Measurements from ENCODE around the gene ENTPD5. TPM values are rescaled to one million over a fixed set of nuclear protein-coding genes. Genes with fewer than 3 reads are reported as not detected.

The ENTPD5 gene
- total and polyA plus RNA-seq, 2 donors (not counting 3 experiments of a cell fraction or from before 2014, with no cell fraction given), result 8.4 to 13.0 TPM

DNA sequence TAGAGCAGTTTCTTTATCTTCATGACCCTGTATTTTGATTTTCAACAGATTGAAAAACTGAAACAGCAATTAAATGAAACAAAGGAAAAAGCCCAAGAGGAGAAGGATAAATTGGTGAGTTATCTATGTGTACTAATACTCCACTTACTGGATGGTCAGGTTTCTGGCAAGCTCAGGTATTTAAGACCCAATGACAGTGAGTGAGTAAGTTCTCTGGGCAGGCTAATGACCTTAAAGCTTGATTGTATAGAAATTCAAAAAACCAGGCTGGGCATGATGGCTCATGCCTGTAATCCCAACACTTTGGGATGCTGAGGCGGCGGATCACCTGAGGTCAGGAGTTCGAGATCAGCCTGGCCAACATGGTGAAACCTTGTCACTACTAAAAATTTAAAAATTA, 10.0 kb upstream of the ENTPD5 start:
- Histone ChIP-seq H3K4me3 (replicated peaks in 1 of 3; ENCODE audit: insufficient read depth in 1 of 3, low read depth in 1 of 3, low read length in 3 of 3) (no peak overlapping the region), H3K27ac (ENCODE audit: insufficient read depth, low read depth, low read length) (no peak overlapping the region), H3K79me2 (ENCODE audit: control insufficient read depth, insufficient read depth, low read length) (no peaks in the 10 kb centered on the region), H3K36me3 (ENCODE audit: control insufficient read depth in 2 of 2, extremely low read depth in 1 of 2, insufficient read depth in 2 of 2, low read length in 2 of 2) (no peaks in the 10 kb centered on the region), H3K27me3 (ENCODE audit: control insufficient read depth in 2 of 2, insufficient read depth in 2 of 2, low read length in 2 of 2) (no peaks in the 10 kb centered on the region), H2AFZ (ENCODE audit: low read depth, low read length) (no peak overlapping the region), H3K9me1 (replicated peaks; ENCODE audit: control insufficient read depth, extremely low read depth, insufficient read depth, low read length) (no peaks in the 10 kb centered on the region), H3K9ac (replicated peaks; ENCODE audit: extremely low read depth, insufficient read depth, low read length) (no peak overlapping the region), H3K4me2 (ENCODE audit: insufficient read depth, low read length) (no peak overlapping the region), H3K4me1 (ENCODE audit: control insufficient read depth, extremely low read depth, insufficient read depth, low read length) (no peaks in the 10 kb centered on the region), H4K20me1 (replicated peaks; ENCODE audit: control insufficient read depth, extremely low read depth, insufficient read depth, low read length) (no peaks in the 10 kb centered on the region), H3K9me3 (replicated peaks; ENCODE audit: control insufficient read depth, insufficient read depth, low read length) (no peaks in the 10 kb centered on the region)
- dilution Hi-C loops (cut with MboI; ENCODE audit: extremely low pct_ligation_motif_present, low sequenced_read_pairs), result no loop called here
- ChIA-PET POLR2A (interaction anchor here (0.6 kb wide), 1 partner anchor 22 kb away, joined by 8 read pairs; no protein-coding TSS in a partner anchor), CTCF (interaction anchor here (0.5 kb wide), 1 partner anchor 521 kb away, joined by 3 read pairs; no protein-coding TSS in a partner anchor)
- no TSS peak for BruUV-seq (replicated peaks)
- intact Hi-C loops (cut with micrococcal nuclease), result no loop called here
- DNase-seq (ENCODE audit: low read depth, low spot score) (no peak), FAIRE-seq (no peak)
- no peak for TF ChIP-seq JUN (IDR thresholded peaks at IDR 0.05; ENCODE audit: borderline replicate concordance, insufficient read depth, insufficient read length, low read depth)

DNA sequence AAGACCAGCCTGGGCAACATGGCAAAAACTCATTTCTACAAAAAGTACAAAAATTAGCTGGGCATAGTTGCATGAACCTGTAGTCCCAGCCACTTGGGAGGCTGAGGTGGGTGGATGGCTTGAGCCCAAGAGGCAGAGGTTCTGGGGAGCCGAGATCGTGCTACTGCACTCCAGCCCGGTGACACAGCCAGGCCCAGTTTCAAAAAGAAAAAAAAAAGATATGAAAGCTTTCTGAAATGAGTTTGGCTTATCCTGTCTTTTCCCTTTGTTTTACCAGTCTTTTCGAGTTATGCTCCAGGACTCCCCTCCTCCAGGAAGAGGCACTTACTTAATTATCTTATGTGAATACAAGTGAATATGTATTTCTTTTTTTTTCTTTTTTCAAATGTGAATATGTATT, 3.3 kb upstream of the ENTPD5 start:
- no peaks in the 10 kb centered on the region for H3K36me3 ChIP-seq (ENCODE audit: control insufficient read depth in 2 of 2, extremely low read depth in 1 of 2, insufficient read depth in 2 of 2, low read length in 2 of 2)
- no peak overlapping the region for H2AFZ ChIP-seq (ENCODE audit: low read depth, low read length)
- peaks cover 13% of the 10 kb centered on the region for H3K4me1 ChIP-seq (ENCODE audit: control insufficient read depth, extremely low read depth, insufficient read depth, low read length)
- no peaks in the 10 kb centered on the region for H3K79me2 ChIP-seq (ENCODE audit: control insufficient read depth, insufficient read depth, low read length)
- ChIA-PET CTCF (no interaction called here), POLR2A (no interaction called here)
- no peak for TF ChIP-seq EZH2 (IDR thresholded peaks at IDR 0.05; ENCODE audit: borderline replicate concordance, low read depth, low read length, severe bottlenecking)
- TF ChIP-seq FOS (IDR thresholded peaks at IDR 0.05; ENCODE audit: borderline replicate concordance, insufficient read depth, low read length), result no peak
- TF ChIP-seq, protein P1, sequence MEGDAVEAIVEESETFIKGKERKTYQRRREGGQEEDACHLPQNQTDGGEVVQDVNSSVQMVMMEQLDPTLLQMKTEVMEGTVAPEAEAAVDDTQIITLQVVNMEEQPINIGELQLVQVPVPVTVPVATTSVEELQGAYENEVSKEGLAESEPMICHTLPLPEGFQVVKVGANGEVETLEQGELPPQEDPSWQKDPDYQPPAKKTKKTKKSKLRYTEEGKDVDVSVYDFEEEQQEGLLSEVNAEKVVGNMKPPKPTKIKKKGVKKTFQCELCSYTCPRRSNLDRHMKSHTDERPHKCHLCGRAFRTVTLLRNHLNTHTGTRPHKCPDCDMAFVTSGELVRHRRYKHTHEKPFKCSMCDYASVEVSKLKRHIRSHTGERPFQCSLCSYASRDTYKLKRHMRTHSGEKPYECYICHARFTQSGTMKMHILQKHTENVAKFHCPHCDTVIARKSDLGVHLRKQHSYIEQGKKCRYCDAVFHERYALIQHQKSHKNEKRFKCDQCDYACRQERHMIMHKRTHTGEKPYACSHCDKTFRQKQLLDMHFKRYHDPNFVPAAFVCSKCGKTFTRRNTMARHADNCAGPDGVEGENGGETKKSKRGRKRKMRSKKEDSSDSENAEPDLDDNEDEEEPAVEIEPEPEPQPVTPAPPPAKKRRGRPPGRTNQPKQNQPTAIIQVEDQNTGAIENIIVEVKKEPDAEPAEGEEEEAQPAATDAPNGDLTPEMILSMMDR (IDR thresholded peaks at IDR 0.05; ENCODE audit: extremely low read depth in 1 of 2, insufficient read depth in 1 of 2, low read depth in 1 of 2, low read length in 2 of 2), result no peak
- TF ChIP-seq POLR2A (IDR thresholded peaks at IDR 0.05; ENCODE audit: low read depth, low read length), result no peak
- TF ChIP-seq, protein P2, sequence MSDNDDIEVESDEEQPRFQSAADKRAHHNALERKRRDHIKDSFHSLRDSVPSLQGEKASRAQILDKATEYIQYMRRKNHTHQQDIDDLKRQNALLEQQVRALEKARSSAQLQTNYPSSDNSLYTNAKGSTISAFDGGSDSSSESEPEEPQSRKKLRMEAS (IDR thresholded peaks at IDR 0.05; ENCODE audit: insufficient read depth, insufficient read length), result no peak
- no peak for TF ChIP-seq GATA2 (IDR thresholded peaks at IDR 0.05; ENCODE audit: insufficient read depth, insufficient read length, low read depth, low read length)
- no peak for TF ChIP-seq MYC (IDR thresholded peaks at IDR 0.05; ENCODE audit: low read depth, low read length)
- TF ChIP-seq JUN (IDR thresholded peaks at IDR 0.05; ENCODE audit: borderline replicate concordance, insufficient read depth, insufficient read length, low read depth), result no peak
- TF ChIP-seq POLR2AphosphoS5 (IDR thresholded peaks at IDR 0.05; ENCODE audit: insufficient read depth, low read depth, low read length), result no peak
- no peak overlapping the region for H3K4me3 ChIP-seq (replicated peaks in 1 of 3; ENCODE audit: insufficient read depth in 1 of 3, low read depth in 1 of 3, low read length in 3 of 3)
- DNase-seq (ENCODE audit: low read depth, low spot score) (no peak), FAIRE-seq (no peak)
- no peaks in the 10 kb centered on the region for H3K9me3 ChIP-seq (replicated peaks; ENCODE audit: control insufficient read depth, insufficient read depth, low read length)
- H3K9ac ChIP-seq (replicated peaks; ENCODE audit: extremely low read depth, insufficient read depth, low read length), result no peak overlapping the region
- no peak overlapping the region for H3K27ac ChIP-seq (ENCODE audit: insufficient read depth, low read depth, low read length)
- H3K27me3 ChIP-seq (ENCODE audit: control insufficient read depth in 2 of 2, insufficient read depth in 2 of 2, low read length in 2 of 2), result no peaks in the 10 kb centered on the region
- dilution Hi-C loops (cut with MboI; ENCODE audit: extremely low pct_ligation_motif_present, low sequenced_read_pairs) (no loop called here), intact Hi-C loops (cut with micrococcal nuclease) (no loop called here)
- no peaks in the 10 kb centered on the region for H3K9me1 ChIP-seq (replicated peaks; ENCODE audit: control insufficient read depth, extremely low read depth, insufficient read depth, low read length)
- BruUV-seq (replicated peaks), result no TSS peak
- H3K4me2 ChIP-seq (ENCODE audit: insufficient read depth, low read length), result no peak overlapping the region
- no peaks in the 10 kb centered on the region for H4K20me1 ChIP-seq (replicated peaks; ENCODE audit: control insufficient read depth, extremely low read depth, insufficient read depth, low read length)
